ENCODE data around the gene AGPAT3.

- TF ChIP-seq CTCF (IDR thresholded peaks at IDR 0.05) (no peak), POLR2A (IDR thresholded peaks at IDR 0.05) (no peak)
Observed at GRCh38 chr21:43846430-43846829, 18.6 kb upstream of the AGPAT3 start.
